Kasumi-1 (cell line): ENCODE results near the gene PALD1.
"Not testable (repeated sequence)": the region's sequence is repeated elsewhere in the genome, so short reads cannot be mapped to it uniquely, and the experiment has no call there.

ENCODE experiments used
- DNase-seq, 2 experiments: peaks; one replicate each; lab custom pipeline; 2025; lab: John Stamatoyannopoulos, UW

Gene PALD1

DNA sequence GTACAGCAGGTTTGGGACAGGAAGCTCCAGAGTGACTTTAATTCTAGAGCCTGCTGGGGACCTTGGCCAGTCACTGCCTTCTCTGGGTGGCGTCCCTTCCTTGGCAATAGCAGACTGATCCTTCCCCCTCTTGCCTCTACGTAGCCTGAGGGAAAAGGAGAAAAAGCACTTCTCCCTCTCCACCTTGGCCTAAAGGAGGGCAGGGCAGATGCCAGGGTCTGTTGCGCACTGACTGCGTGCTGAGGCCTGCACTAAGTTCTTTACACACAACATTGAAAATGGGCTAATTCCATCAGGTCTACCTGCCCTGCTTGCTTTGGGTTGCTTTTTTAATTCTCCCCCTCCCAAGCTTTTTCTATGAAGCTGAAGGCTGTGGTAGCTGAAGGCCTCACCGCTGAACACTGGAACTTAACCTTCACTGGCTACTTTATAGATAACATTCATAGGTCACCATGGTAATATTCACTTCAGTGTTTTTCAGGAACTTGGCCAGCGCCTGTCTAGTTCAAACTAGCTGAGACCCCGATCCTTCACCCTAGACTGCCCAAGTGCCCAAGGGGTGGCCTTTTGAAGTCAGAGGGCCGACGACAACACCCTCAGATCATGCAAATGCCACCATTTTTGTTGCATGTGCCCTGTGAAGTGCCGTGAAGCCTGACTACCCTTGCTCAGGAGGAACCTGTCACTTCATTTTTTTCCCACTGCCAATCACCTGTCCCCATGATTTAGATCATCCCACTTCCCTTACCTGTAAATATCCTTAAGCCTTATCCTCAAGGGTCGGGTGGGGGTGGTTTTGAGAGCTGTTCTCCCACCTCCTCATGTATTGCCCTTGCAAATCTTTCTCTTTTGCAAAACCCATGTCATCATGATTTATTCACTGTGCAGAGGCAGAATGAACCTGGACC lies 95.3 kb downstream of the PALD1 start:
- no peak for DNase-seq

DNA sequence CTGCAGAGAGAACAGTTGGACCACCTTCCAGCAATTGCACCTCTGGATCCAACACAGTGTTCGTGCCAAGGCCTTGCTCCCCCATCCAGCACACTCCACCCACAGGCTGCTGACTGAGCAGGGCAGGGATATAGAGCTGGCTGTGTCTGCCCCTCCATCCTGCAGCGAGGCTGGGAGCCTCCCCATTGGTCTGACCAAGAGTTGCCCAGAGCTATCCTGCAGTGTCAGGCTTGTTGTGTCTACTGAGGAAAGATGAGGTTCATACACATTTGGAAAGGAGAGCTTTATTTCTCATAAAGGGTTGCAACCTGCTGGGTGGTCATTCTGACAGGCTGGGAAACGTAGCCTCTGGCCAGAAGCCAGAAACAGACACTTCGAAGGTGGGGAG lies 96.9 kb downstream of the PALD1 start:
- DNase-seq, result no peak

DNA sequence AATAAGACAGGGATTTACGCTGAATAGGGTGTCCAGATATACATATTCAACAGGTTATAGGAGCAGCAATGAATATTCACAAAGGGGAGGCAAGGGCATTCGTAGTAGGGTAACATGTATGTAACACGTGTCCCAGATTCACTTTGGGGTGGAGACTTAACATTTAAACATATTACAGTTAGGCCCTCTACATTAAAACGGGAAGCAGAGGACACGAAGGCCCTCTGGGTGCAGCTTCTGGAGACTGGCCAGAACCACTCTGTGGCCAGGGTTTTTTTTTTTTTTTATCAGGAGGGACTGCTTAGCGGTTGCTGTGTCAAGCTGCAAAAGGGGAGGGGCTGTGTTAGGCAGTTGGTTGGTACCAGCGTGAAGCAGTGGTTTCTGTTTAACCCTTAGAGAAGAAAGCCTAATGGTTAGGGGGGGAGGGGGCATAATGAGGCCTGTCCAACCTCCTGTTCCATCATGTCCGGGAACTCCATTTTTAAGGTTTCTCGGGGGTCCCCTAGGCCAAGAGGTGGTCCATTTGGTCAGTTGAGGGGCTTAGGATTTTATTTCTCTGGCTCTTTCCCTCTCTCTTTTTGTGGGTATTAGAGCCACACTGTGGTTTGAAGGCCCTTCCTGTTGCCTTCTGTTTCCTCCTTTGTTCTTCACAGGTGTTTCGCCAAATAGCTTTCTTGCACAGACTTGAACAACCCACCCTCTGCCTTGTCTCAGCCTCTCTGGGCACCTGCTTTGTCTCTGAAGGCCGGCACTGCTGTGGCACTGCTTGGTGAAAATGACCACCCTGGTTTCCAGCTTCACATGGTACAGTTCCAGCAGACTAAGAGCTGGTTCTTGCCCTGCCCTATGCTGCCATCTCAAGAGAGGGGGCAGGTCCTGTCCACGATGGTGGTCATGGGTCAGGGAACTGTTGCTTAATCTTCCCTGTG lies 97.6 kb downstream of the PALD1 start:
- peak; percentile 81 to 83 for DNase-seq

DNA sequence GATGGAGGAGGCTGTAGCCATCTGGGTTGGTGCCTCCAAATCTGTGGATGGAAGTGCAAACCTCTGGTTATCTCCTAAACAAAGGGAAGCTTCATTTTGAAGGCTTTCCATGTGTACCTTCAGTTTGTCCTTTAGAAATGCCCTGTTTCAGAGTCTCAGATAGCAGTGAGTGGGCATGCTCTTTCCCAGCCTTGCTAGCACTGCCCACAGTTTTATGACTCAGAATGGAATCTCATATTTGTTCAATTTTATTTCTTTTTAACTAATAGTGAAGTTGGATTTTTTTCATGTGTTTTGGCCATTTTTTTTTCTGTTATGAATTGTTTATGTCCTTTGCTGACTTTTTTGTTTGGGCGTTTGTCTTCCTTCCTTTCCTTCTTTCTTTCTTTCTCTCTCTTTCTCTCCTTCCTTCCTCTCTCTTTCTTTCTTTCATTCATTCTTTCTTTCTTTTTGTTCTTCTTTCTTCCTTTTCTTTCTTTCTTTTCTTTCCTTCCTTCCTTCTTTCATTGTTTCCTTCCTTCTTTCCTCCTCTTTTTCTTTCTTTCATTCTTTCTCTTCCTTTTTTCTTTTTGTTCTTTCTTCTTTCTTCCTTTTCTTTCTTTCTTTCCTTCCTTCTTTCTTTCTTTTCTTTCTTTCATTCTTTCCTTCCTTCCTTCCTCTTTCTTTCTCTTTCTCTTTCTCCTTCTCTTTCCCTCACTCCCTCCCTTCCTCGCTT lies 98.4 kb downstream of the PALD1 start:
- DNase-seq, result no peak

DNA sequence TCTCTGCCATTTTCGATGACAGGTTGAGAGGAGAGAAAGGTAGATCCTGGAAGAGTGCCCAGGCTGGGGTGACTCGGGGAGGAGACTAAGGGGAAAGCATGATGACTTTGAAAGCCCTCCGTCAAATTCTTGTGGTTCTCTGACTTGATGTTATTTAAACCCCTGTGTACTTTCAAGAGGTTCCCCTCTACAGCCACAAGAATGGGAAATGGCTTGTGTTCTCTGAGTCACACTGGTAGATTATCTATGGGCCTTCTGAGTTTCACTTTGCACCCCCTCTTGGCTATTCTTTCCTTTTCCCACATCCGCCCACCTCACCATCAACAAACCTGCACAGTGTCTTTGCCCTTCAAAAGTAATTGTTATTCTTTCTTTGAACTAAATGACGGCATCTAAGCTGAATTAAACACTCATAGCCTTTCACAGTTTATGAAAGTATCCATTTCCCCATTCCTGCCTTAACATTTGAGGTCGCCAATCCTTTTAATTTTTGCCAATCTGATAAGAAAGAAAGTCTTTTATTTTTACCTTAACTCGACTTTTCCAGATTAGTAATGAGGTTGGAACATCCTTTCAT lies 99.9 kb downstream of the PALD1 start:
- peak; percentile 51 to 53 for DNase-seq

DNA sequence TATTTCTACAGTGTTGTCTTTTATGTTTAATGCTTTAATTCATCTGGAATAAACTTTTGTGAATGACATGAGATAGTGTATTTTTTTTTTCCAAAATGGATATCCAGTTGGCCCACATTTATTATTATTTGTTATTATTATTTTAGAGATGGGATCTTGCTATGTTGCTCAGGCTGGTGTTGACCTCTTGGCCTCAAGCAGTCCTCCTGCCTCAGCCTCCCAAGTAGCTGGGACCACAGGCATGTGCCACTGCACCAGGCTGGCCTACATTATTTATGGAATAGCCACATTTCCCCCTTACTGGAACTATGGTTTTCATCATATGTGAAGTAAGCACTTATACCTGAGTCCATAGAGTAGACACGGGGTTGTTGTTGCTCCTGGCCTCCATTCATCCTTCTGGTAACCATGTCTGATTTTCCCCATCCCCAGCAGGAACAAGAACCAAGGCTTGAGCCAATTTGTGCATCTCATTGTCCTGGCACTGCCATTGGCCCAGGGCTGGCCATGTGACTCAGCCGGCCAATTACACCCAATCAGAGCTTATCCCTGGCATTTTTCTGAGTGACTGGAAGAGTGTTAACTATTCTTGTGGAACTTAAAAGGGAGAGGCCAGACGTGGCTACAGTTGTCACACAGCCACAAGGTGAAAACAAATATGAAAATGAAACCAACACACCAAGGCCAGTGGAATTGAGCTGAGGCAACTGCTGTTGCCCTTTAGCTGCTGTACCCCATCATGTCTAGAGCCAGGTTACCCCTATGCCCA lies 100.9 kb downstream of the PALD1 start:
- DNase-seq, result no peak

DNA sequence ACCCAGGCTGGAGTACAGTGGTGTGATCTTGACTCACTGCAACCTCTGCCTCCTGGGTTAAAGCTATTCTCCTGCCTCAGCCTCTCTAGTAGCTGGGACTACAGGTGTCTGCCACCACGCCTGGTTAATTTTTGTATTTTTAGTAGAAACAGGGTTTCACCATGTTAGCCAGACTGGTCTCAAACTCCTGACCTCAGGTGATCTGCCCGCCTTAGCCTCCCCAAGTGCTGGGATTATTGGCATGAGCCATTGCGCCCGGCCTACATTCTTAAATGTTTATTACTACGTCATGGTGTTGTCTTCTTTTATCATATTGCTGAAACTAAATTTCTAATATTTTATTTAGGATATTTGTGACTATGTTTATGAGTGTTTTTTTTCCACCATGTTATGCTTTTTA lies 102.6 kb downstream of the PALD1 start:
- not testable (repeated sequence) for DNase-seq

DNA sequence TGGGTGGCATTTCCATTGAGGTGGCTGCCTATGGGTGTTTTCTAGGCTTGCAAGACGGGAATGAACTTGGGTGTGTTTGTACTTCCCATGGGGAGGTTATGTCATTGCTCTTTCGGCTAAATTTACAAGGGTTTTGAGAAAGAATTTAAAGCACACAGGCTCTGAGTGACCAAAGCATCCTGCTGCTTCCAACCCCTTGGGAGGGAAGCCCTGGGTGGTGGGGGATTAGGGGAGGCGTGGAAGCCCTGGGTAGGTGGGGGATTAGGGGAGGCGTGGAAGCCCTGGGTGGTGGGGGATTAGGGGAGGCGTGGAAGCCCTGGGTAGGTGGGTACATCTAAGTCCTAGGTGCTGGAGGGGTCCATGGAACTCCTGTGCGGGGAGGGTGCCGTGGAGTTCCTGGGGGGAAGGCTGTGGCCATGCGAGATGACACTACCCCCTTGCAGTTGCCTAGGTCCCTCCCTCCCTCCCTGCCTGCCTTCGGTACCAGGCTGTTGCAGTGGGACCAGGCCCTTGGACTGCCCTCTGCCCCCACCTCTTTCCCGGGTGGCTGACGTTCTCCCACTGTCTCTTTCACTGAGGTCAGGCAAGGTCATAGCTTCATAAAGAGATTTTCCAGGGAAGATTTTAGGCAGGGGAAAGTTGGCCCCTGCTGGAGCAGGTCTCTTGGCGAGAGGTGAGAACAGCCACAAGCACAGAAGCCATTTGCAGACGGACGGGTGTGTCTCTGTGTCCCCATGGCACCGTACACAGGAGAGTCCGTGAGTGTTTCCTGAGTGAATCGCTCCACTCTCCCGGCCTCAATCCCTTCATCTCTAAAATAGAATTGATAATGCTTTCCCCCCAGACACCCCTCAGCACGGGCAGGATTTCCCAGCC lies 104.5 kb downstream of the PALD1 start:
- no peak for DNase-seq

DNA sequence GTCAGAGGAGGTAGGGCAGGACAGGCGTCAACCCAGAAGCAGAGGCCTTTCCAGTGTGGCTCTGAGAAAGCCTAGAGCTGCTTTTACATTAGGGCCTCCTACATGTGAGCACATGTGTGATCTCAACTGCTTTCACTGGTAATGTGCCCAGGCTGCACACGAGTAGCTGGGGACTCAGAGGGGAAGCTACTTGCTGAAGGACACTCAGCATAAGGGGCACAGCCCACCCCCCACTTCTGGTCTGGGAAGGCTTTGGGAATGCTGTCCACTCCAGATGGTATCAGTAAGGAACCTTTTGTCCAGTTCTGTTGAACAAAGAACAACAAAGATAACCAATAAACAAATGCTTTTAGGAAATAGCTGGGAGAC lies 105.1 kb downstream of the PALD1 start:
- DNase-seq, result no peak

DNA sequence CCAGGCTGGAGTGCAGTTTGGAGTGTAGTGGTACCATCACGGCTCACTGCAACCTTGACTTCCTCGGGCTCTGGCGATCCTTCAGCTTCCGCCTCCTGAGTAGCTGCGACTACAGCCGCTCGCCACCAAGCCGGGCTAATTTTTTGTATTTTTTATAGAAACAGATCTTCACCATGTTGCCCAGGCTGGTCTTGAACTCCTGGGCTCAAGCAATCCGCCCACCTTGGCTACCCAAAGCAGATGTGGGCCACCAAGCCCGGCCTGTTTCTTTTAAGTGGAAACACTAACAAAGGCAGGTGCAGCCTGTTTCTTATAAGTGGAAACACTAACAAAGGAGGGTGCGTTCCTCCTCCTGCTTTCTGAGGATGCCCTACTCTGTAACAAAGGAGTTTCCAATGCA lies 105.8 kb downstream of the PALD1 start:
- DNase-seq, result no peak

DNA sequence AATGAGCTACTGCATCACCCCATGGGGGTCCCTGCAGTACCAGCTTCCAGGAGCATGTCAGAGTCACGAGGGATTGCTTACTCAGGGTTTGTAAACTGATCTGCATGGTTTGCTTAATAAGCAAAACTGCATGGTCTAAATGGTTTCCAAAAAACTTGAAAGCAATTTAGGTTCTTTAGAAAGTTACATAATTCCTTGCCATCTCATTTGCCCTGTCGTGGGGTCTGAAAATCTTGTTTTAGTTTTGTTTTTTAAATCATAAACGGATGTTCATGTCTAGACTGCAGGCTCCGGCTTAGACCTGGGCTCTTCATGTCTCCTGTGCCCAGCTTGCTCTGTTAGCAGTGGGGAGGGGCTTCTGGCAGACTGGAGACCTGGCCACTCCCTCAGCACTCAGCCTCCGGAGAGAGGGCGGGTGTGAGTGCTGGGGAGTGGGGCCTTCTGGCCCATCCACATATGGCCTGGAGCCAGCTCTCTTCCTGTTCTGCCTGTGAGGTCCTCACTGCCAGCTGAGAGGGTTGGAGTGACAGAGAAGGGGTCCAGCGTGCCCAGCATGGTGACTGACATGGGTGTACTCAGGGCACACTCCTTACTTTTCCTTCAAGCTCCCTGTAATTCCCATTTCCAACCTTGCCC lies 106.5 kb downstream of the PALD1 start:
- DNase-seq, result peak in 1 of 2 experiments; percentile 20

DNA sequence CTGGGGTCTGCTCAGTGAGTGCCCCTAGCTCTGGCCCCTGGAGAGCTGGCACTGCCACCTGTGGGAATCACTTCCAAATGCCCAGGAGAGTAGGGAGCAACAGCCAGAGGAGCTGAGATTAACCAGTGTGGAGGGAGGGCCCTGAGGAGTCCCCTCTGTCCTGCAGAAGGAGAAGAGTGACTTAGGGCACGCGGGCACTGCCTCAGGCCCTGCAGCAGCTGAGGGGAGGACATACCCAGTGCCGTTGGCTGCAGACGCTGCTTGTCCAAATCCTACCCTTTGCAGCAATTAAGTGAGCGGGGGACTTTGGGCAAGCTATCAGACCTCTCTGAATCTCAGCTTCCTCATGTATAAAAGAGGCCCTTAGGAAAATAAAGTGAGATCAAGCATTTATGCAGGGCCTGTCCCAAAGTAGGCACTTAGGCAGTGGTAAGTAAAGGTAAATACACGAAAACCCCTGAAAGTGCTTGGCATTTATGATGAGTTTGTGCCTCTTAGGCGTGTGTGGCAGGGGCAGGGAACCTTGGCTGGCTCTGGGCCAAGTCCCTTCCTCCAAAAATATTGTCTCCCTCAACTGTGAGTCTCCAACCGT lies 107.1 kb downstream of the PALD1 start:
- DNase-seq, result no peak

DNA sequence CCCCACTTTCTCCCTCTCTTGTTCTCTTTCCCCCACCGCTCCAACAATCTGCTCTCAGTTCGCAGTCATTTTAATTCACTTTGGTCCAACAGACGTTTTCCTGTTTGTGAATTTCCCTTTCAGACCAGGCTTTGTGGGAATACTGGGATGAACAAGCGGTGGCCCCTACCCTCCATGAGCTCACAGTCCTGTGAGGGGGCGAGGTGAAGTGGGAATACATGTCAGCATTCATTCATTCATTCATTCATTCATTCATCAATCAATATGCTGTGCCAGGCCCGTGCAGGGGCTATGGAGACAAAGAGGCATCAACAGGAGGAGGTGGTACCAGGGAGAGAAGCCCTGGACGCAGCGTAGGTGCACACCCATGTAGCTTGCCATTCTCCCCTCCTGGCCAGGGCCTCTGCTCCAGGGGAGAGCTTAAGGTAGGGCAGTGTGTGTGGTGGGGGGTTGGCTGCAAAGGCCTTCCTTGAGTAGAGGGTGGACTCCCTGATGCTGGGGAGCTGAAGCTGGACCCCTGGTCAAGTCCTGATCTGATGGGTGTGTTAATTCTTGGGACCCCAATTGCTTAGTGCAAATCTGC lies 107.9 kb downstream of the PALD1 start:
- no peak for DNase-seq

DNA sequence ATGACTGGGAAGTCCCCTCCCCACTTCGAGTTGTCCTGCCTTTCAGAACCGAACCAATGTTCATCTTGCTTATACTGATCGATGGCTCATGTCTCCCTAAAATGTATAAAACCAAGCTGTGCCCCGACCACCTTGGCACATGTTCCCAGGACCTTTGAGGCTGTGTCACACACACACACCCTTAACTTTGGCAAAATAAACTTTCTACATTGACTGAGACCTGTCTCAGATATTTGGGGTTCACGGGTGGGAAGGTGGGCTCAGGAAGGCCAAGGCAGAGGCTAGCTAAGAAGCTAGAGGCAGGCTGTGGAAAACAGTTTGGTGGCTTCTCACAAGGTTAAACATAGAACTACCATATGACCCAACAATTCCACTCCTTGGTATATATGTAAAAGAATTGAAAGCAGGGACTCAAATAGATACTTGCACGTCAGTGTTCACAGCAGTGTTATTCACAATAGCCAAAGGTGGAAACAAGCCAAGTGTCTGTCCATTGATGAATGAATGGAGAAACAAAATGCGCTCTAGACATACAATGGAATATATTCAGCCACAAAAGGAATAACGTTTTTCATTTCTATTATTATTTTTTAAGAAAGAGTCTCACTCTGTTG lies 108.6 kb downstream of the PALD1 start:
- DNase-seq, result no peak

DNA sequence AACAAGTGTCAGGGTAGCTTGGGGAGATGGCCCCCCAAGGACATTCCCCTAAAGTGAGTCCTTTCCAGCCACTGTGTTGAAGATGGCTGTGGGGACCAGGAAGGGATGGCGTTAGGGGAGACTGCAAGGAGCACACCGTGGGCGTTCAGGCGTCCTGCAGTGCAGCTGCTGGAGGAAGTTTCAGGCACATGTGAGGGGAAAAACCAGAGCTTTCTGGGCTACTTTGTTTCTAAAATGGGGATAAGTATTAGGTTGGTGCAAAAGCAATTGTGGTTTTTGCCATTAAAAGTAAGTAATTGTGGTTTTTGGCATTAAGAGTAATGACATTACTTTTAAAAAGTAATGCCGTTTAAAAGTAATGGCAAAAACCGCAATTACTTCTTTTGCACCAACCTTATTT lies 109.7 kb downstream of the PALD1 start:
- peak in 1 of 2 experiments; percentile 19 for DNase-seq

DNA sequence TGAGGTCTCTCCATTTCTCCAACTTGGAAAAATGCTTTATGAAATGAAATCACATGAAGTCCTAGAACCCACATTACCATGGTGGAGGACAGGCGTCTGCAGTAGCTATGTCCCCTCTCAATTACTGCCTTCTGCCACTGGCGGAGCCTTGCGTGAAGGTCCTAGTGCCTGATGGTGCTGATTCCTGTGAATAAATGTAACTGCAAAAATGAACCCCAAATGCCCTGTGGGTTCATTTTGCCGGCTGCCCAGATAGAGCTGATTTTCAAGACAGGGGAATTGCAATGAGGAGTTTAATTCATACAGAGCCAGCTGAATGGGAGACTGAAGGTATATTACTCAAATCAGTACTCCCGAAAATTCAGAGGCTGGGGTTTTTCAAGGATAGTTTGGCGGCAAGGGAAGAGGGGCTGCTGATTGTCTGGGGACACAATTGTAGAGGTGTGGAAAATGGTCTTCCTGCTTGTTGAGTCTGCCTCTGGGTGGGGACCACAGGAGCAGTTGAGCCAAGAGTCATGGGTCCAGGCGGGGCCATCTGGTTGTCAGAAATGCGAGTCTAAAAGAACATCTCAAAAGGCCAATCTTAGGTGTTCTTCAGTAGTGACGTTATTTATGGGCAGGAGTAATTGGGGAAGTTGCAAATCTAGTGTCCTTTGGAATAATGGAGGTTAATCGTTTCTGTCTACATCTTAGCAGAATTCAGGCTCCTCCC lies 110.4 kb downstream of the PALD1 start:
- peak in 1 of 2 experiments; percentile 10 for DNase-seq

DNA sequence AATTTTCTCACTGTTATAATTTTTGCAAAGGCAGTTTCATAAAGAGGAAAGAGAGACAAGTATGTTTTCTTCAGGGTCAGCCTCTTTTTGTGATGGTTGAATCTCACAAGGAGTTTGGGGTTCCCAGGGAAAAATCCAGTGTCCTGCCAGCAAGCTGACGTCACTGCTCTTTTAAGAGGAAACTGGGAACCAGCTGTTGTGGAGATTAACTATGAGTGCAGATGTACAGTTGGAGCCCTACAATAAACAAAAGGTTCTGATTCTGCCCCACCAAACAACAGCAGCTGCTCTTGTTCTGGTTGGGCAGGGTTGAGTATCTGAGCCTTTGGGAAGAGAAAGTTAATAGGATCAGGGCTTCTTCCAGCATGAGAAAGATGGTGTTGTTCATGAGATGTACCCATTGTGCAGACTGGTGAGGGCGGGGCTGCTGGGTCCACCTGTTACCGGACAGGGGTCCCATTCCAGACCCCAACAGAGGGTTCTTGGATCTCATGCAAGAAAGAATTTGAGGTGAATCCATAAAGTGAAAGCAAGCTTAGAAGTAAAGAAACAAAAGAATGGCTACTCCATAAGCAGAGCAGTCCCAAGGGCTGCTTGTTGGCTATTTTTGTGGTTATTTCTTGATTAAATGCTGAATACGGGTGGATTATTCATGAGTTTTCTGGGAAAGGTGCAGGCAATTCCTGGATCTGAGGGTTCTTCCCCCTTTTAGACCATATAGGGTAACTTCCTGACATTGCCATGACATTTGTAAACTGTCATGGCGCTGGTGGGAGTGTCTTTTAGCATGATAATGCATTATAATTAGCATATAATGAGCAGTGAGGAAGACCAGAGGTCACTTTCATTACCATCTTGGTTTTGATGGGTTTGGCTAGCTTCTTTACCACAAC lies 111.4 kb downstream of the PALD1 start:
- DNase-seq, result no peak
